ENCODE results near the gene ABCC11.

DNA sequence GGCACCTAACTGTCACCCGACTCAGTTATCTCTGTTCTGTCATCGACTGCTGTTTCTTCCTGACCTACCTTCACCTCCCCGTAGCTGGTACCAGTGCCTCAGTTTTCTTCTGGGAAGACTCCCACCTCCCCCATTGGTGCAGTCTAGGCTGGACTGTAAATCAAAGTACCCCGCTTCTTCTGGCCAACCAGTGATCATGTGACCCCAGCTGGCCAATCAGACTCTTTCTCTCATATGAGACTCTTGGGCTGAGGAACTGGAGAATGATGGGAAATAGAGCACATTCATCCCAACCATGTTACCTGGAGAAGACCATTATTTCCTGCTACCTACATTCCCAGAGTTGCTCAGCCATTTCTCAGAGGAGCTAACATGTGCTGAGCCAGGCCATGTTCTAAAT is 23.8 kb downstream of the ABCC11 start:
- TF ChIP-seq GATA3 (IDR thresholded peaks at IDR 0.05; ENCODE audit: low read depth, low read length) = no peak
- TF ChIP-seq GATA2 (IDR thresholded peaks at IDR 0.05; ENCODE audit: low read depth, low read length) = no peak

All from SH-SY5Y (cell line).